Psoas muscle (tissue), 8 donors: ENCODE data around the gene CTBP2. TPM values are rescaled to one million over a fixed set of nuclear protein-coding genes. Genes with fewer than 3 reads are reported as not detected.

ENCODE experiments used
- ATAC-seq, 4 donors: fragments of 200-7000 bp; cut with Tn5 transposase; one replicate each; pipeline ENCODE4 v1.9.1; 2020; ENCODE audit warnings: moderate library complexity in 3 of 4, mild to moderate bottlenecking in 2 of 4
- DNase-seq, 2 donors: peaks; one replicate each; pipeline ENCODE4 v3.0.0-alpha.2; 2020
- H3K27ac ChIP-seq: fragments of 200-600 bp; one replicate; pipeline ENCODE4 v1.8.0; 2022
- H3K27me3 ChIP-seq, 3 donors: fragments of 200-600 bp in 1 of 3; one replicate each; pipeline versions ENCODE4 v1.6.1 to v1.8.0; 2013 to 2022; ENCODE audit warnings: low read length in 2 of 3, mild to moderate bottlenecking in 2 of 3, moderate library complexity in 1 of 3; ENCODE audit not compliant: insufficient read depth in 3 of 3
- H3K36me3 ChIP-seq, 2 donors: fragments of 200-600 bp in 1 of 2; one replicate each; pipeline versions ENCODE4 v1.6.1 to v1.8.0; 2013 to 2022; ENCODE audit warnings: low read depth in 1 of 2, mild to moderate bottlenecking in 1 of 2, moderate library complexity in 1 of 2; ENCODE audit not compliant: insufficient read depth in 1 of 2
- H3K4me1 ChIP-seq: fragments of 200-600 bp; one replicate; pipeline ENCODE4 v1.8.0; 2022
- H3K4me3 ChIP-seq: fragments of 200-600 bp; one replicate; pipeline ENCODE4 v1.8.0; 2022; ENCODE audit warnings: mild to moderate bottlenecking
- H3K9me3 ChIP-seq: fragments of 200-600 bp; one replicate; pipeline ENCODE4 v1.8.0; 2022
- WGBS, 3 donors: extraction: QIAGEN DNeasy Blood & Tissue Kit; methylation state at CpG; one replicate each; pipeline versions ENCODE4 v1.1.6 to v1.1.7; 2013; 5-methylcytosine and 5-hydroxymethylcytosine counted together
- intact Hi-C, 2 donors: fragments of 100-400 bp; cut with DNase I; formaldehyde crosslinking; loops; one replicate each; pipeline versions ENCODE4 v1.11.0 to v1.14.2; 2022
- polyA plus RNA-seq, 3 donors: library from polyadenylated mRNA; stranded (reverse); fragments of 200-250 nt; gene quantifications; one replicate each; pipeline ENCODE4 v1.2.3, GENCODE V29; 2013
- total RNA-seq, 4 donors: library from RNA; stranded (reverse); fragmentation: NEBNext Ultra II Directional in 2 of 4; extraction: Animal tissue kit (Norgen Biotek cat#: 25700) in 2 of 4; gene quantifications; one replicate each; pipeline versions ENCODE4 v1.2.1 to v1.2.4, GENCODE V29; 2021 to 2023
- TF ChIP-seq, protein P1 (sequence below): fragments of 200-600 bp; IDR thresholded peaks from one replicate; pipeline ENCODE4 v1.8.0; 2022; ENCODE audit warnings: antibody characterized with exemption
- donor health status: healthy with polysubstance abuse.
- donor health status: DM: no; HTN: no; CAD: no; lungs with moderate emphysema.
- donor health status: Bipolar disorder and iron deficiency.
- donor health status: healthy.
- donor health status: DM: yes; HTN: yes; CAD: no.
- donor health status: DM: no; HTN: no; CAD: no.
- donor health status: DM: no; HTN: no; CAD: no.
- donor health status: DM: yes; HTN: yes; CAD: no.

The CTBP2 gene
- total and polyA plus RNA-seq, 7 donors = 14.7 to 49.8 (median 33.0) TPM

- TF ChIP-seq, protein P1, sequence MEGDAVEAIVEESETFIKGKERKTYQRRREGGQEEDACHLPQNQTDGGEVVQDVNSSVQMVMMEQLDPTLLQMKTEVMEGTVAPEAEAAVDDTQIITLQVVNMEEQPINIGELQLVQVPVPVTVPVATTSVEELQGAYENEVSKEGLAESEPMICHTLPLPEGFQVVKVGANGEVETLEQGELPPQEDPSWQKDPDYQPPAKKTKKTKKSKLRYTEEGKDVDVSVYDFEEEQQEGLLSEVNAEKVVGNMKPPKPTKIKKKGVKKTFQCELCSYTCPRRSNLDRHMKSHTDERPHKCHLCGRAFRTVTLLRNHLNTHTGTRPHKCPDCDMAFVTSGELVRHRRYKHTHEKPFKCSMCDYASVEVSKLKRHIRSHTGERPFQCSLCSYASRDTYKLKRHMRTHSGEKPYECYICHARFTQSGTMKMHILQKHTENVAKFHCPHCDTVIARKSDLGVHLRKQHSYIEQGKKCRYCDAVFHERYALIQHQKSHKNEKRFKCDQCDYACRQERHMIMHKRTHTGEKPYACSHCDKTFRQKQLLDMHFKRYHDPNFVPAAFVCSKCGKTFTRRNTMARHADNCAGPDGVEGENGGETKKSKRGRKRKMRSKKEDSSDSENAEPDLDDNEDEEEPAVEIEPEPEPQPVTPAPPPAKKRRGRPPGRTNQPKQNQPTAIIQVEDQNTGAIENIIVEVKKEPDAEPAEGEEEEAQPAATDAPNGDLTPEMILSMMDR = no peak
- ATAC-seq = peak in 1 of 4 donors; percentile 18
- Histone ChIP-seq H3K4me1 (peaks cover 80% of the 10 kb centered on the region), H3K27ac (peak overlapping the region; percentile 95), H3K27me3 (no peaks in the 10 kb centered on the region), H3K36me3 (no peaks in the 10 kb centered on the region), H3K4me3 (no peak overlapping the region), H3K9me3 (no peaks in the 10 kb centered on the region)
- peak in 1 of 2 donors; percentile 12 for DNase-seq
- intact Hi-C loops = loop anchor here in 1 of 2 donors (5.0 kb wide), 2 partner anchors 36 to 71 kb away; no protein-coding TSS in a partner anchor
- WGBS, 3 donors = 69 to 83% (median 76%) methylated on average over 7 of the region's 7 CpGs
Observed at GRCh38 chr10:125080984-125081383, 79.4 kb downstream of the CTBP2 start.

- H3K36me3 ChIP-seq = no peaks in the 10 kb centered on the region
- peak in 1 of 2 donors; percentile 58 for DNase-seq
- peak in 2 of 4 donors; percentile 24 to 31 for ATAC-seq
- peak overlapping the region; percentile 16 for H3K4me3 ChIP-seq
- H3K27me3 ChIP-seq = no peaks in the 10 kb centered on the region
- WGBS, 3 donors = 29 to 39% (median 34%) methylated on average over 7 of the region's 7 CpGs
- H3K9me3 ChIP-seq = no peaks in the 10 kb centered on the region
- intact Hi-C loops = loop anchor here in 1 of 2 donors (5.0 kb wide), 2 partner anchors 37 to 72 kb away; no protein-coding TSS in a partner anchor
- H3K27ac ChIP-seq = peak overlapping the region; percentile 95
- H3K4me1 ChIP-seq = peaks cover 79% of the 10 kb centered on the region
- TF ChIP-seq, protein P1 = no peak
Observed at GRCh38 chr10:125080296-125080695, 80.1 kb downstream of the CTBP2 start.

DNA sequence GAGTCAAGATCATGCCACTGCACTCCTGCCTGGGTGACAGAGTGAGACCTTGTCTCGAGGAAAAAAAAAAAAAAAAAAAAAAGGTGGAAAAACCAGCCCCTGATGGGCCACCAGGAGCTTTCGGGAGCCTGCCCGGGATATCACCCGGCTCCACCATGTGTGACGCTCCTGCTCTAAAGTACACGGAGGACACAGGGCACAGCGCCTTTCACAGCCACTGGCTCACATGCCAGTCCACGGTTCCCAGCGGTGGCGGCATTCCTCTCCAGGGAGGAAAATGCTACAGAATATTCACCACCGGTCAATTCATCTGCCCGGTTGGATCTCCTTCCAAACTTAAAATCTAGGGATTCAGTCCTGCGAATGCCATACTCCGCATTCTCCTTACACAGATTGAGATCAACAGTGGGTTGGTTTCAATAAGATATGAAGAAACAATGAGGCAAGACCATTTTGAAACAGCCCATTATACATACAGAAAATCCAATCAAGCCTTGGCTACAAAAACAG, 81.2 kb downstream of the CTBP2 start:
- peaks cover 70% of the 10 kb centered on the region for H3K4me1 ChIP-seq
- peak in 1 of 2 donors; percentile 62 for DNase-seq

GRCh38 chr10:125076891-125077541, 83.3 kb downstream of the CTBP2 start:
- ATAC-seq (no peak), DNase-seq (no peak)
- Histone ChIP-seq H3K9me3 (no peaks in the 10 kb centered on the region), H3K36me3 (peaks cover 0 to 9% of the 10 kb centered on the region in 2 donors), H3K4me3 (no peak overlapping the region), H3K27me3 (no peaks in the 10 kb centered on the region), H3K4me1 (peaks cover 67% of the 10 kb centered on the region), H3K27ac (peak overlapping the region; percentile 58)
- TF ChIP-seq, protein P1 = no peak
- intact Hi-C loops = no loop called here
- WGBS, 3 donors = 67 to 73% (median 69%) methylated on average over 14 of the region's 14 CpGs

More for the DNA sequence above, 81.2 kb downstream of the CTBP2 start:
- no peak overlapping the region for H3K4me3 ChIP-seq
- H3K27ac ChIP-seq = peak overlapping the region; percentile 95
- TF ChIP-seq, protein P1 = no peak
- H3K27me3 ChIP-seq = no peaks in the 10 kb centered on the region
- peaks cover 0 to 6% of the 10 kb centered on the region in 2 donors for H3K36me3 ChIP-seq
- 49 to 61% (median 60%) methylated on average over 14 of the region's 14 CpGs for WGBS, 3 donors
- no peaks in the 10 kb centered on the region for H3K9me3 ChIP-seq
- peak; percentile 31 to 57 (median 54) for ATAC-seq
- intact Hi-C loops = no loop called here
